MM.1S (cell line): ENCODE data around the gene ADAM10.
"Not testable (repeated sequence)": the region's sequence is repeated elsewhere in the genome, so short reads cannot be mapped to it uniquely, and the experiment has no call there.

ENCODE experiments used
- EZH2 ChIP-seq: fragments of 300-600 bp; sonication (generic); optimal IDR thresholded peaks from 2 replicates; pipeline ENCODE3; 2017; ENCODE audit warnings: low read depth, mild to moderate bottlenecking, antibody characterized with exemption, low read length, mixed read lengths
- EZH2phosphoT487 ChIP-seq: fragments of 300-600 bp; sonication (generic); IDR thresholded peaks from 2 replicates; pipeline ENCODE4 v1.6.1; 2018; ENCODE audit warnings: antibody characterized with exemption, low read length
- TF ChIP-seq, protein P1 (sequence below): fragments of 300-600 bp; sonication (generic); IDR thresholded peaks from 2 replicates; pipeline ENCODE4 v1.5.1; 2016; ENCODE audit warnings: antibody characterized with exemption, low read length, mixed read lengths

DNA sequence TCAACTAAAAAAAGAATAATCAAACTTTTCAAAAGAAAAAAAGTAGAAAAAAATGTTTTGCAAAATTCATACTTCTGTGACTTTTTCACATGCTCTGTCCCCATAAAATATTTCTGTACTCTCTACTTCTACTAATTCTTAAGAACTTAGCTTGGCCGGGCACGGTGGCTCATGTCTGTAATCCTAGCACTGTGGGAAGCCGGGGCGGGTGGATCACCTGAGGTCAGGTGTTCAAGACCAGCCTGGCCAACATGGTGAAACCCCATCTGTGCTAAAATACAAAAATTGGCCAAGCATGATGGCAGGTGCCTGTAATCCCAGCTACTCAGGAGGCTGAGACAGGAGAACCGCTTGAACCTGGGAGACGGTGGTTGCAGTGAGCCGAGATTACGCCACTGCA, 145.6 kb downstream of the ADAM10 start:
- TF ChIP-seq, protein P1, sequence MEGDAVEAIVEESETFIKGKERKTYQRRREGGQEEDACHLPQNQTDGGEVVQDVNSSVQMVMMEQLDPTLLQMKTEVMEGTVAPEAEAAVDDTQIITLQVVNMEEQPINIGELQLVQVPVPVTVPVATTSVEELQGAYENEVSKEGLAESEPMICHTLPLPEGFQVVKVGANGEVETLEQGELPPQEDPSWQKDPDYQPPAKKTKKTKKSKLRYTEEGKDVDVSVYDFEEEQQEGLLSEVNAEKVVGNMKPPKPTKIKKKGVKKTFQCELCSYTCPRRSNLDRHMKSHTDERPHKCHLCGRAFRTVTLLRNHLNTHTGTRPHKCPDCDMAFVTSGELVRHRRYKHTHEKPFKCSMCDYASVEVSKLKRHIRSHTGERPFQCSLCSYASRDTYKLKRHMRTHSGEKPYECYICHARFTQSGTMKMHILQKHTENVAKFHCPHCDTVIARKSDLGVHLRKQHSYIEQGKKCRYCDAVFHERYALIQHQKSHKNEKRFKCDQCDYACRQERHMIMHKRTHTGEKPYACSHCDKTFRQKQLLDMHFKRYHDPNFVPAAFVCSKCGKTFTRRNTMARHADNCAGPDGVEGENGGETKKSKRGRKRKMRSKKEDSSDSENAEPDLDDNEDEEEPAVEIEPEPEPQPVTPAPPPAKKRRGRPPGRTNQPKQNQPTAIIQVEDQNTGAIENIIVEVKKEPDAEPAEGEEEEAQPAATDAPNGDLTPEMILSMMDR, result not testable (repeated sequence)
- not testable (repeated sequence) for TF ChIP-seq EZH2, EZH2phosphoT487
